ENCODE results near the gene ZBTB18.

ZBTB18 gene

GRCh38 chr1:244064621-244065020 is 13.5 kb downstream of the ZBTB18 start:
- DNase-seq = no peak

- DNase-seq = no peak
Measured at GRCh38 chr1:244065063-244065793, 14.1 kb downstream of the ZBTB18 start.

GRCh38 chr1:244065960-244066388 is 14.9 kb downstream of the ZBTB18 start:
- no peak for DNase-seq

- DNase-seq = no peak
Measured at GRCh38 chr1:244066954-244067716, 16.1 kb downstream of the ZBTB18 start.

GRCh38 chr1:244067893-244068292 is 16.8 kb downstream of the ZBTB18 start:
- no peak for DNase-seq

GRCh38 chr1:244068567-244068966 is 17.5 kb downstream of the ZBTB18 start:
- no peak for DNase-seq

- peak; percentile 31 for DNase-seq
Measured at GRCh38 chr1:244069326-244069898, 18.3 kb downstream of the ZBTB18 start.

GRCh38 chr1:244074559-244075171 is 23.6 kb downstream of the ZBTB18 start:
- no peak for DNase-seq

- DNase-seq = no peak
Measured at GRCh38 chr1:244075247-244075722, 24.2 kb downstream of the ZBTB18 start.

- DNase-seq = no peak
Measured at GRCh38 chr1:244076740-244077139, 25.7 kb downstream of the ZBTB18 start.

GRCh38 chr1:244077473-244078220 is 26.6 kb downstream of the ZBTB18 start:
- peak; percentile 81 for DNase-seq

- no peak for DNase-seq
Measured at GRCh38 chr1:244080343-244080929, 29.4 kb downstream of the ZBTB18 start.

- DNase-seq = no peak
Measured at GRCh38 chr1:244082969-244083368, 31.9 kb downstream of the ZBTB18 start.

GRCh38 chr1:244083383-244083943 is 32.4 kb downstream of the ZBTB18 start:
- no peak for DNase-seq

GRCh38 chr1:244084763-244085162 is 33.7 kb downstream of the ZBTB18 start:
- DNase-seq = no peak

- no peak for DNase-seq
Measured at GRCh38 chr1:244085891-244086290, 34.8 kb downstream of the ZBTB18 start.

- DNase-seq = no peak
Measured at GRCh38 chr1:244087021-244087560, 36.0 kb downstream of the ZBTB18 start.

- DNase-seq = no peak
Measured at GRCh38 chr1:244087611-244088010, 36.5 kb downstream of the ZBTB18 start.

GRCh38 chr1:244088161-244088560 is 37.1 kb downstream of the ZBTB18 start:
- no peak for DNase-seq

GRCh38 chr1:244089561-244089960 is 38.5 kb downstream of the ZBTB18 start:
- no peak for DNase-seq

GRCh38 chr1:244090645-244091044 is 39.6 kb downstream of the ZBTB18 start:
- no peak for DNase-seq

Data from RPMI8226 (cell line).